Esophagus squamous epithelium (tissue), 5 donors: Measurements from ENCODE around the gene PIF1. TPM values are rescaled to one million over a fixed set of nuclear protein-coding genes. Genes with fewer than 3 reads are reported as not detected.
A peak's percentile ranks its signal among the peaks of the same experiment; 100 is the strongest.

Experiments
- DNase-seq: peaks from one replicate; lab custom pipeline; 2025; lab: John Stamatoyannopoulos, UW
- H3K27ac ChIP-seq, 4 donors: fragments of 200-600 bp; sonication (generic); one replicate each; pipeline ENCODE4 v1.5.1; 2016 to 2019; ENCODE audit warnings: mild to moderate bottlenecking in 1 of 4
- H3K27me3 ChIP-seq, 4 donors: fragments of 200-600 bp; sonication (generic); 1 replicate in 3 of 4; 2 replicates in 1 of 4; pipeline versions ENCODE4 v1.5.1 to v1.6.0; 2017 to 2021; ENCODE audit warnings: antibody characterized with exemption in 1 of 4
- H3K36me3 ChIP-seq, 3 donors: fragments of 200-600 bp; sonication (generic); one replicate each; pipeline ENCODE4 v1.5.1; 2016 to 2019
- H3K4me1 ChIP-seq, 3 donors: fragments of 200-600 bp; sonication (generic); one replicate each; pipeline ENCODE4 v1.5.1; 2017 to 2019
- H3K4me3 ChIP-seq, 4 donors: fragments of 200-600 bp; sonication (generic); 1 replicate in 3 of 4; 2 replicates in 1 of 4; pipeline ENCODE4 v1.5.1; 2016 to 2019; ENCODE audit warnings: mild to moderate bottlenecking in 2 of 4, moderate library complexity in 1 of 4
- H3K9me3 ChIP-seq, 3 donors: fragments of 200-600 bp; sonication (generic); one replicate each; pipeline ENCODE4 v1.5.1; 2016 to 2019
- POLR2A ChIP-seq, 4 donors: fragments of 450-650 bp; IDR thresholded peaks; one replicate each; pipeline ENCODE4 v1.6.1; 2017; ENCODE audit warnings: antibody characterized with exemption in 4 of 4, mild to moderate bottlenecking in 4 of 4, moderate library complexity in 3 of 4
- WGBS, 2 donors: methylation state at CpG; one replicate each; pipeline ENCODE4 v1.1.5; 2018; 5-methylcytosine and 5-hydroxymethylcytosine counted together
- intact Hi-C: fragments of 100-400 bp; cut with DNase I; formaldehyde crosslinking; loops from one replicate; pipeline ENCODE4 v1.15.0; 2022
- total RNA-seq, 4 donors: library from RNA; depleted of rRNA; stranded (reverse); fragments of >200 nt; gene quantifications; one replicate each; pipeline ENCODE4 v1.1.0, GENCODE V29; 2016
- TF ChIP-seq, protein P1 (sequence below), 6 experiments: fragments of 450-650 bp in 4 of 6; fragments of 200-600 bp in 2 of 6; sonication (generic) in 2 of 6; IDR thresholded peaks; one replicate each; pipeline ENCODE4 v1.5.1; 2016 to 2019; ENCODE audit warnings: antibody characterized with exemption in 6 of 6, mild to moderate bottlenecking in 4 of 6, moderate library complexity in 4 of 6
- donor health status: DM: yes; HTN: yes; CAD: no.

Gene PIF1
- total RNA-seq, 4 donors from 2014 or later: 1.8 to 17.5 (median 3.8) TPM

DNA sequence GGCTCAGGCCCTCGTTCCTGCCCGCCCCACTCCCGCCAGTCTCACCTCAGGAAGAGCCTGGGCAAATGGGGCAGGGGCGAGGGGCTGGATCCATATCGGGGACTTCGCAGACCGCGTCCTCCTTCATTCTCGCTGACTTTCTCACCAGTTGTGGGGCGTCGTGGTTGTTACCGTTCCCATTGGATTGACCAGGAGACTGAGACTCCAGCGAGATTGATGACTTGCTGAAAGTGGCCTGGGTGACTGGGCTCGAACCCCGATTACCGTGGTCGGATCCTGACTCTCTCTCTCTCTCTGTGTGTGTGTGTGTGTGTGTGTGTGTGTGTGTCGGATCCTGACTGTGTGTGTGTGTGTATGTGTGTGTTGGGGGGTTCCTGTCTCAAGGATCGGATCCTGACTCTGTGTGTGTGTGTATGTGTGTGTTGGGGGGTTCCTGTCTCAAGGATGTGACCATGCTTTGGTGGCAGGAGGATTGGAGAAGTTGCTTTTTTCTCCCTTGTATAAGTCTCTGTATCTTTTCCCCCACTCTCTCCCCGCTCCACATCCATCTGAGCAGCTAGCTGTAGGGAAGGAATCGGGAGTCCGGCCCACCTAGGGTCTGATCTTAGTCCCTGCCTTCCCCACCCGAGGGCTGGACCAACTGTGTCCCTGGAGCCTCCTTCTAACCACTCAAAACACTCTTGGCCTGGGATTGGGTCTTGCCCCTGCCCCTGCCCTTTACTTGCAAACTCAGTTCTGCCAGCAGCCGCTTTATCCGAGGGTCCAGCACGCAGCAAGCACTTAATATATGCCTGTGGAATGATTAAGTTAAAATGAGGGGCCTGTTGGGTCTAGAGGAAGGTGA lies 16.9 kb upstream of the PIF1 start:
- intact Hi-C loops: loop anchor here (10.0 kb wide), 1 partner anchor 52 kb away; no protein-coding TSS in a partner anchor
- WGBS, 2 donors: 0 to 18% methylated on average over 8 to 11 of the region's 26 CpGs
- no peak for DNase-seq
- no peak for TF ChIP-seq POLR2A (IDR thresholded peaks at IDR 0.05)
- TF ChIP-seq, protein P1, sequence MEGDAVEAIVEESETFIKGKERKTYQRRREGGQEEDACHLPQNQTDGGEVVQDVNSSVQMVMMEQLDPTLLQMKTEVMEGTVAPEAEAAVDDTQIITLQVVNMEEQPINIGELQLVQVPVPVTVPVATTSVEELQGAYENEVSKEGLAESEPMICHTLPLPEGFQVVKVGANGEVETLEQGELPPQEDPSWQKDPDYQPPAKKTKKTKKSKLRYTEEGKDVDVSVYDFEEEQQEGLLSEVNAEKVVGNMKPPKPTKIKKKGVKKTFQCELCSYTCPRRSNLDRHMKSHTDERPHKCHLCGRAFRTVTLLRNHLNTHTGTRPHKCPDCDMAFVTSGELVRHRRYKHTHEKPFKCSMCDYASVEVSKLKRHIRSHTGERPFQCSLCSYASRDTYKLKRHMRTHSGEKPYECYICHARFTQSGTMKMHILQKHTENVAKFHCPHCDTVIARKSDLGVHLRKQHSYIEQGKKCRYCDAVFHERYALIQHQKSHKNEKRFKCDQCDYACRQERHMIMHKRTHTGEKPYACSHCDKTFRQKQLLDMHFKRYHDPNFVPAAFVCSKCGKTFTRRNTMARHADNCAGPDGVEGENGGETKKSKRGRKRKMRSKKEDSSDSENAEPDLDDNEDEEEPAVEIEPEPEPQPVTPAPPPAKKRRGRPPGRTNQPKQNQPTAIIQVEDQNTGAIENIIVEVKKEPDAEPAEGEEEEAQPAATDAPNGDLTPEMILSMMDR (IDR thresholded peaks at IDR 0.05): no peak
- Histone ChIP-seq H3K9me3 (no peaks in the 10 kb centered on the region), H3K4me3 (peak overlapping the region; percentile 82 to 96 (median 84)), H3K36me3 (no peaks in the 10 kb centered on the region), H3K27ac (peak overlapping the region; percentile 90 to 98 (median 94)), H3K4me1 (peaks cover 35 to 61% (median 37%) of the 10 kb centered on the region in 3 donors), H3K27me3 (no peaks in the 10 kb centered on the region)

DNA sequence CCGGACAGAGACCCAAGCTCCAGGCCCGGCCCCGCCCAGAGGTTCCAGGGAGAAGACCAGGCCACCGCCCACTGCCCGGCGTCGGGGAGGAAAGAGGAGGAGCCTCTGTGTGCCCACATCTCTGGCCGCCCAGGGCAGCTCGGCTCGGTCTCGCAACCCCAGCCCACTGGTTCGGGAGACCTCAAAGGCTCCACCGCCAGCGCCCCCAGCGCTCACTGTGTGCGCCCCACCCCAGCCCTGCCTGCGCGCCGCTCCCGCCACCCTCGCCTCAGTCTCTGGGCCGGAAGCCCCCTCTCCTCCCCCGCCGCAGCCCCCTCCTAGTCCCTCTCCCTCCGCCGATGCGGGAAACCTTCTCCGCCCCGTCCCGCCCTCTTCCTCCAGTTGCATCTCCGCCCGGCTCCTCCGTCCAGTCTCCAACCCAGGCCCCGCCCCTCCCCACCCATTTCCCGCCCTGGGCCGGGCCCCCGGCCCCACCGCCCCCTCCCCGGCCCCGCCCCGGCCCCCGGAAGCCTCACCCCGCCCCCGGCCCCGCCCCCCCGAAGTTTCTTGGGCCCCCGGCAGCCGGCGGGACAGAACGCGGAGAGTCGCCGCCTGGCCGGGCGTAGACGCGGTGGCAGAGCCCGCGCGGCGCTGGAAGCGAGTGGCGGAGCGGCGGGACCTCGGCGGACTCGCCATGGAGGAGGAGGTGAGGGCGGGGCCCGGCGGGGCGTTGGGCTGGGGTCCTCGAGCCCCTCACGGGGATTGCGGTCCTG lies 16.1 kb upstream of the PIF1 start, which contains the start of gene PLEKHO2:
Gene PLEKHO2, plus strand, starts transcription at position 572 of the 752 bp plus-strand sequence. Its CDS starts 102 bp downstream, at position 674.
- DNase-seq: peak; percentile 74
- Histone ChIP-seq H3K36me3 (no peaks in the 10 kb centered on the region), H3K9me3 (no peaks in the 10 kb centered on the region), H3K4me3 (peak within 1 kb of the TSS; percentile 82 to 96 (median 84)), H3K4me1 (peaks cover 27 to 55% (median 29%) of the 10 kb centered on the region in 3 donors), H3K27ac (peak within 1 kb of the TSS; percentile 90 to 98 (median 94)), H3K27me3 (no peaks in the 10 kb centered on the region)
- intact Hi-C loops: loop anchor here (10.0 kb wide), 1 partner anchor 53 kb away; no protein-coding TSS in a partner anchor
- WGBS, 2 donors: 0% methylated on average over 9 of the region's 75 CpGs
- TF ChIP-seq, protein P1 (IDR thresholded peaks at IDR 0.05): no peak
- peak in 2 of 4 donors; percentile 83 to 85 for TF ChIP-seq POLR2A (IDR thresholded peaks at IDR 0.05)

DNA sequence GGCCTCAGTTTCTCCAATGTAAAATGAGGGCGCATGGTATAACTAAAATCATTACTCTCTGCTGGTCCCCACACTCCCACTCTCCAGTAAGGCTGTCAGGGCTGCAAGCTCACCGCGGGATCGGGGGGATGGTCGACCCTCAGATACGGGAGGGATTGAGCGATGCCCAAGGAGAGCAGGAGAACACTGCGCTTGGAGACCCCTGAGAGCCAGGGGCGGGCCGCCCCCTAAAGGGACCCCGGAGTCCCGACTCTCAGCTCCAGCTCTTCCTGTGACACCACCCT lies 15.6 kb upstream of the PIF1 start:
- peak overlapping the region; percentile 90 to 98 (median 94) for H3K27ac ChIP-seq
- TF ChIP-seq POLR2A (IDR thresholded peaks at IDR 0.05): no peak
- TF ChIP-seq, protein P1 (IDR thresholded peaks at IDR 0.05): no peak
- no peaks in the 10 kb centered on the region for H3K36me3 ChIP-seq
- WGBS, 2 donors: 4% methylated on average over 4 of the region's 12 CpGs; no CpG with 5 or more reads in 1 of the 2 donors
- no peak for DNase-seq
- H3K4me3 ChIP-seq: peak overlapping the region; percentile 82 to 96 (median 84)
- H3K4me1 ChIP-seq: peaks cover 24 to 55% (median 31%) of the 10 kb centered on the region in 3 donors
- H3K9me3 ChIP-seq: no peaks in the 10 kb centered on the region
- intact Hi-C loops: loop anchor here (10.0 kb wide), 1 partner anchor 54 kb away; no protein-coding TSS in a partner anchor
- no peaks in the 10 kb centered on the region for H3K27me3 ChIP-seq

DNA sequence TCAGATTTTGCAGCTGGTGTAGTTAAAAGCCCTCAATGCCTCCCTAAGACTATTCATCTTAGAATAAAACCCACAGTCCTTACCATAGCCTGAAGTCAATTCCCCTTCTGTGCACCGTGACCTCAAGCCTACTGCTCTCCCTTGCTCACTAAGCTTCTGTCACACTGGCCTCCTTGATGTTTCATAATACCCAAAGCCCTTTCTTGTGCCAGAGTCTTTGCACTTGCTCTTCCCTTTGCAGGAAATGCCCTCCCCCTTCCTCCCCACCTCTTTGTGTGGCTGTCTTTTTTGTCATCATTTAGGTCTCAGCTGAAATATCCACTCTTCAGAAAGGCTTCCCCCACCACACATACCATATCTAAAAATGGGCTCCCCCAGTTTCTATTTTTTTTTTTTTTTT lies 12.1 kb upstream of the PIF1 start:
- Histone ChIP-seq H3K4me1 (peaks cover 7 to 30% (median 21%) of the 10 kb centered on the region in 3 donors), H3K4me3 (no peak overlapping the region), H3K27ac (no peak overlapping the region), H3K36me3 (no peaks in the 10 kb centered on the region), H3K9me3 (no peaks in the 10 kb centered on the region), H3K27me3 (no peaks in the 10 kb centered on the region)
- DNase-seq: no peak
- intact Hi-C loops: no loop called here
- 65 to 71% methylated on average over 1 of the region's 1 CpG for WGBS, 2 donors
- TF ChIP-seq POLR2A (IDR thresholded peaks at IDR 0.05): no peak
- TF ChIP-seq, protein P1 (IDR thresholded peaks at IDR 0.05): no peak
